DMS79 (cell line): ENCODE measurements around the gene RNF166.

ENCODE experiments used
- DNase-seq: peaks from one replicate; lab custom pipeline; 2025; lab: John Stamatoyannopoulos, UW

The RNF166 gene

GRCh38 chr16:88706229-88706964 lies at the start of gene RNF166, which contains the start of gene CTU2:
RNF166 (minus strand) TSS chr16:88706408; CDS start chr16:88706325, 83 bp downstream.
CTU2 (plus strand) TSS chr16:88706503; CDS start chr16:88706531, 28 bp downstream.
- peak; percentile 17 for DNase-seq

- DNase-seq = no peak
These were observed 48.9 kb upstream of the RNF166 start for GRCh38 chr16:88754912-88755744.

GRCh38 chr16:88754109-88754911 lies 48.1 kb upstream of the RNF166 start:
- DNase-seq = no peak

GRCh38 chr16:88753602-88754001 lies 47.4 kb upstream of the RNF166 start:
- DNase-seq = no peak

- no peak for DNase-seq
These were observed 47.0 kb upstream of the RNF166 start for GRCh38 chr16:88753191-88753590.

- no peak for DNase-seq
These were observed 46.3 kb upstream of the RNF166 start for GRCh38 chr16:88752386-88753002.

GRCh38 chr16:88750854-88751253 lies 44.6 kb upstream of the RNF166 start:
- no peak for DNase-seq

GRCh38 chr16:88749358-88749757 lies 43.1 kb upstream of the RNF166 start:
- DNase-seq = no peak

GRCh38 chr16:88748364-88748763 lies 42.2 kb upstream of the RNF166 start:
- DNase-seq = no peak

- no peak for DNase-seq
These were observed 41.5 kb upstream of the RNF166 start for GRCh38 chr16:88747588-88748301.

- no peak for DNase-seq
These were observed 40.3 kb upstream of the RNF166 start for GRCh38 chr16:88746506-88746905.

GRCh38 chr16:88744577-88745521 lies 38.6 kb upstream of the RNF166 start:
- no peak for DNase-seq

- peak; percentile 5 for DNase-seq
These were observed 37.7 kb upstream of the RNF166 start for GRCh38 chr16:88743693-88744576.

GRCh38 chr16:88742896-88743605 lies 36.8 kb upstream of the RNF166 start:
- DNase-seq = no peak

GRCh38 chr16:88741368-88741767 lies 35.2 kb upstream of the RNF166 start:
- DNase-seq = no peak

GRCh38 chr16:88740727-88741055 lies 34.5 kb upstream of the RNF166 start:
- no peak for DNase-seq

- DNase-seq = no peak
These were observed 33.9 kb upstream of the RNF166 start for GRCh38 chr16:88739977-88740726.
